H1 (cell line): Measurements from ENCODE around the gene CFAP100. TPM values are rescaled to one million over a fixed set of nuclear protein-coding genes. Genes with fewer than 3 reads are reported as not detected.

Experiments
- EP300 ChIP-seq, 2 experiments: IDR thresholded peaks; 1 replicate in 1 of 2; 2 replicates in 1 of 2; pipeline ENCODE4 v1.6.1; 2011 to 2012; ENCODE audit warnings: low read depth in 2 of 2, low read length in 2 of 2, mild to moderate bottlenecking in 2 of 2, borderline replicate concordance in 1 of 2, inconsistent platforms in 1 of 2, moderate library complexity in 1 of 2
- KDM5A ChIP-seq: fragments of 200-600 bp; IDR thresholded peaks from 2 replicates; pipeline ENCODE4 v1.7.1; 2012; ENCODE audit warnings: mild to moderate bottlenecking, low read length, inconsistent platforms, mixed read lengths
- MAFK ChIP-seq: IDR thresholded peaks from 2 replicates; pipeline ENCODE4 v1.6.1; 2012; ENCODE audit warnings: low read depth, mild to moderate bottlenecking, improper control_type of control experiment, low read length
- PHF8 ChIP-seq: fragments of 200-600 bp; sonication (generic); conservative IDR thresholded peaks from 2 replicates; pipeline ENCODE4 v1.7.1; 2012; ENCODE audit warnings: low read depth, mild to moderate bottlenecking, inconsistent platforms, low read length, moderate library complexity
- POLR2A ChIP-seq, 2 experiments: IDR thresholded peaks; 1 replicate in 1 of 2; 2 replicates in 1 of 2; pipeline ENCODE4 v1.6.1; 2011; ENCODE audit warnings: low read depth in 2 of 2, low read length in 2 of 2, mild to moderate bottlenecking in 2 of 2; ENCODE audit errors: control extremely low read depth in 1 of 2
- SP2 ChIP-seq: IDR thresholded peaks from 2 replicates; pipeline ENCODE4 v1.6.1; 2012; ENCODE audit warnings: mild to moderate bottlenecking, low read length, inconsistent platforms
- SP4 ChIP-seq: IDR thresholded peaks from 2 replicates; pipeline ENCODE4 v1.6.1; 2012; ENCODE audit warnings: low read length, inconsistent platforms
- polyA plus RNA-seq, 7 experiments: library from polyadenylated mRNA; depleted of rRNA in 3 of 7; stranded (reverse) in 5 of 7; unstranded in 2 of 7; fragments of >200 nt in 5 of 7; fragments of 200-250 nt in 2 of 7; gene quantifications; 1 replicate in 5 of 7; 2 replicates in 1 of 7; 4 replicates in 1 of 7; pipeline versions ENCODE4 v1.2.1 to v1.2.3, GENCODE V29; 2011 to 2013; ENCODE audit warnings: missing spikeins in 2 of 7, mixed read lengths in 2 of 7
- total RNA-seq: library from RNA; stranded (reverse); fragmentation: NEBNext Ultra II Directional; extraction: Animal tissue kit (Norgen Biotek cat#: 25700); gene quantifications from 2 replicates; pipeline ENCODE4 v1.2.1, GENCODE V29; 2021
- TF ChIP-seq, protein P1 (sequence below): fragments of 300-600 bp; sonication (generic); IDR thresholded peaks from 2 replicates; pipeline ENCODE4 v1.7.1; 2012; ENCODE audit warnings: low read length, moderate library complexity, mild to moderate bottlenecking, inconsistent platforms; ENCODE audit not compliant: insufficient replicate concordance
- TF ChIP-seq, protein P2 (sequence below): IDR thresholded peaks from 2 replicates; pipeline ENCODE4 v1.6.1; 2011; ENCODE audit warnings: low read depth, mild to moderate bottlenecking, low read length; ENCODE audit not compliant: insufficient read depth
- TF ChIP-seq, protein P3 (sequence below): IDR thresholded peaks from 2 replicates; pipeline ENCODE4 v1.6.1; 2012; ENCODE audit warnings: inconsistent platforms

The CFAP100 gene
- total and polyA plus RNA-seq, 2 of the 8 experiments (the other 6 are each of a cell fraction or from before 2014, with no cell fraction given) = 0.17 TPM; not detected in 1

DNA sequence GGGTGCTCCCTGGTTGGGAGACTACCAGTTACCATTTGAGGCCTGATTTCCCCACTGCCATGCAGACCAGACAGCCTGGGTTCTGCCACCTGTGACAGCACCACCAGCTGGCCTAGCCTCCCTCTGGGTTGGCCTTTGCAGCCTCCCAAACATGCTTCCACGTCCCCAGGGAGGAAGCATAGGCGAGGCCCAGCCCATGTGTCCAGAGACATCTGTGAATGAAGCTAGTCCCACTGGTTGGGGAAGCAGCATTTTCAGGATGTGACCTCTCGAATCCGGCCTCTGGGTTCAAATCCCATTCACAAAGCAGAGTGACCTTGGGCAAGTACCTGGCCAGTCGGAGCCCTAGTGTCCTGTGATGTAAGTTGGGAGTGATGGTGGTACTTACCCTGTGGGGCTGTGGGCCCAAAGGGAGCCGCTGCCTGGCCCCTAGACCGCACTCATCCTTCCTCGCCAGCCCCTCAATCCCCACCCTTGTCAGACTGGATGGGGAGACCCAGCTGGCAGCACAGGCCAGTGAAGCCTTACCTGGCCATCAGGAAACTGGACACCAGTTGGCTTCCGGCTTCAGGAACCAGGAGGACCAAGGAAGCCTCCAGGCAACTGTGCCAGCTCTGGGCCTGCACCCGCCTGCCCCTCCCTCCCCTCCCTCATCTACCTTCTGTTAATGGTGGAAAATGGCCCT lies 43.5 kb upstream of the CFAP100 start (continued):
- TF ChIP-seq, protein P1, sequence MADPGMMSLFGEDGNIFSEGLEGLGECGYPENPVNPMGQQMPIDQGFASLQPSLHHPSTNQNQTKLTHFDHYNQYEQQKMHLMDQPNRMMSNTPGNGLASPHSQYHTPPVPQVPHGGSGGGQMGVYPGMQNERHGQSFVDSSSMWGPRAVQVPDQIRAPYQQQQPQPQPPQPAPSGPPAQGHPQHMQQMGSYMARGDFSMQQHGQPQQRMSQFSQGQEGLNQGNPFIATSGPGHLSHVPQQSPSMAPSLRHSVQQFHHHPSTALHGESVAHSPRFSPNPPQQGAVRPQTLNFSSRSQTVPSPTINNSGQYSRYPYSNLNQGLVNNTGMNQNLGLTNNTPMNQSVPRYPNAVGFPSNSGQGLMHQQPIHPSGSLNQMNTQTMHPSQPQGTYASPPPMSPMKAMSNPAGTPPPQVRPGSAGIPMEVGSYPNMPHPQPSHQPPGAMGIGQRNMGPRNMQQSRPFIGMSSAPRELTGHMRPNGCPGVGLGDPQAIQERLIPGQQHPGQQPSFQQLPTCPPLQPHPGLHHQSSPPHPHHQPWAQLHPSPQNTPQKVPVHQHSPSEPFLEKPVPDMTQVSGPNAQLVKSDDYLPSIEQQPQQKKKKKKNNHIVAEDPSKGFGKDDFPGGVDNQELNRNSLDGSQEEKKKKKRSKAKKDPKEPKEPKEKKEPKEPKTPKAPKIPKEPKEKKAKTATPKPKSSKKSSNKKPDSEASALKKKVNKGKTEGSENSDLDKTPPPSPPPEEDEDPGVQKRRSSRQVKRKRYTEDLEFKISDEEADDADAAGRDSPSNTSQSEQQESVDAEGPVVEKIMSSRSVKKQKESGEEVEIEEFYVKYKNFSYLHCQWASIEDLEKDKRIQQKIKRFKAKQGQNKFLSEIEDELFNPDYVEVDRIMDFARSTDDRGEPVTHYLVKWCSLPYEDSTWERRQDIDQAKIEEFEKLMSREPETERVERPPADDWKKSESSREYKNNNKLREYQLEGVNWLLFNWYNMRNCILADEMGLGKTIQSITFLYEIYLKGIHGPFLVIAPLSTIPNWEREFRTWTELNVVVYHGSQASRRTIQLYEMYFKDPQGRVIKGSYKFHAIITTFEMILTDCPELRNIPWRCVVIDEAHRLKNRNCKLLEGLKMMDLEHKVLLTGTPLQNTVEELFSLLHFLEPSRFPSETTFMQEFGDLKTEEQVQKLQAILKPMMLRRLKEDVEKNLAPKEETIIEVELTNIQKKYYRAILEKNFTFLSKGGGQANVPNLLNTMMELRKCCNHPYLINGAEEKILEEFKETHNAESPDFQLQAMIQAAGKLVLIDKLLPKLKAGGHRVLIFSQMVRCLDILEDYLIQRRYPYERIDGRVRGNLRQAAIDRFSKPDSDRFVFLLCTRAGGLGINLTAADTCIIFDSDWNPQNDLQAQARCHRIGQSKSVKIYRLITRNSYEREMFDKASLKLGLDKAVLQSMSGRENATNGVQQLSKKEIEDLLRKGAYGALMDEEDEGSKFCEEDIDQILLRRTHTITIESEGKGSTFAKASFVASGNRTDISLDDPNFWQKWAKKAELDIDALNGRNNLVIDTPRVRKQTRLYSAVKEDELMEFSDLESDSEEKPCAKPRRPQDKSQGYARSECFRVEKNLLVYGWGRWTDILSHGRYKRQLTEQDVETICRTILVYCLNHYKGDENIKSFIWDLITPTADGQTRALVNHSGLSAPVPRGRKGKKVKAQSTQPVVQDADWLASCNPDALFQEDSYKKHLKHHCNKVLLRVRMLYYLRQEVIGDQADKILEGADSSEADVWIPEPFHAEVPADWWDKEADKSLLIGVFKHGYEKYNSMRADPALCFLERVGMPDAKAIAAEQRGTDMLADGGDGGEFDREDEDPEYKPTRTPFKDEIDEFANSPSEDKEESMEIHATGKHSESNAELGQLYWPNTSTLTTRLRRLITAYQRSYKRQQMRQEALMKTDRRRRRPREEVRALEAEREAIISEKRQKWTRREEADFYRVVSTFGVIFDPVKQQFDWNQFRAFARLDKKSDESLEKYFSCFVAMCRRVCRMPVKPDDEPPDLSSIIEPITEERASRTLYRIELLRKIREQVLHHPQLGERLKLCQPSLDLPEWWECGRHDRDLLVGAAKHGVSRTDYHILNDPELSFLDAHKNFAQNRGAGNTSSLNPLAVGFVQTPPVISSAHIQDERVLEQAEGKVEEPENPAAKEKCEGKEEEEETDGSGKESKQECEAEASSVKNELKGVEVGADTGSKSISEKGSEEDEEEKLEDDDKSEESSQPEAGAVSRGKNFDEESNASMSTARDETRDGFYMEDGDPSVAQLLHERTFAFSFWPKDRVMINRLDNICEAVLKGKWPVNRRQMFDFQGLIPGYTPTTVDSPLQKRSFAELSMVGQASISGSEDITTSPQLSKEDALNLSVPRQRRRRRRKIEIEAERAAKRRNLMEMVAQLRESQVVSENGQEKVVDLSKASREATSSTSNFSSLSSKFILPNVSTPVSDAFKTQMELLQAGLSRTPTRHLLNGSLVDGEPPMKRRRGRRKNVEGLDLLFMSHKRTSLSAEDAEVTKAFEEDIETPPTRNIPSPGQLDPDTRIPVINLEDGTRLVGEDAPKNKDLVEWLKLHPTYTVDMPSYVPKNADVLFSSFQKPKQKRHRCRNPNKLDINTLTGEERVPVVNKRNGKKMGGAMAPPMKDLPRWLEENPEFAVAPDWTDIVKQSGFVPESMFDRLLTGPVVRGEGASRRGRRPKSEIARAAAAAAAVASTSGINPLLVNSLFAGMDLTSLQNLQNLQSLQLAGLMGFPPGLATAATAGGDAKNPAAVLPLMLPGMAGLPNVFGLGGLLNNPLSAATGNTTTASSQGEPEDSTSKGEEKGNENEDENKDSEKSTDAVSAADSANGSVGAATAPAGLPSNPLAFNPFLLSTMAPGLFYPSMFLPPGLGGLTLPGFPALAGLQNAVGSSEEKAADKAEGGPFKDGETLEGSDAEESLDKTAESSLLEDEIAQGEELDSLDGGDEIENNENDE = no peak
- TF ChIP-seq KDM5A (no peak), SP4 (no peak), POLR2A (IDR thresholded peaks at IDR 0.05; ENCODE audit: control extremely low read depth in 1 of 2, low read depth in 2 of 2, low read length in 2 of 2) (no peak), MAFK (no peak), EP300 (IDR thresholded peaks at IDR 0.05; ENCODE audit: borderline replicate concordance in 1 of 2, low read depth in 2 of 2, low read length in 2 of 2) (no peak), SP2 (no peak), PHF8 (no peak)
- TF ChIP-seq, protein P2, sequence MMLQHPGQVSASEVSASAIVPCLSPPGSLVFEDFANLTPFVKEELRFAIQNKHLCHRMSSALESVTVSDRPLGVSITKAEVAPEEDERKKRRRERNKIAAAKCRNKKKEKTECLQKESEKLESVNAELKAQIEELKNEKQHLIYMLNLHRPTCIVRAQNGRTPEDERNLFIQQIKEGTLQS = no peak
- TF ChIP-seq, protein P3, sequence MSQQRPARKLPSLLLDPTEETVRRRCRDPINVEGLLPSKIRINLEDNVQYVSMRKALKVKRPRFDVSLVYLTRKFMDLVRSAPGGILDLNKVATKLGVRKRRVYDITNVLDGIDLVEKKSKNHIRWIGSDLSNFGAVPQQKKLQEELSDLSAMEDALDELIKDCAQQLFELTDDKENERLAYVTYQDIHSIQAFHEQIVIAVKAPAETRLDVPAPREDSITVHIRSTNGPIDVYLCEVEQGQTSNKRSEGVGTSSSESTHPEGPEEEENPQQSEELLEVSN = no peak
